ENCODE measurements around the gene MEN1. TPM values are rescaled to one million over a fixed set of nuclear protein-coding genes. Genes with fewer than 3 reads are reported as not detected.

MEN1 gene
- total and polyA plus RNA-seq, 2 of the 13 experiments (the other 11 are each of a cell fraction or from before 2014, with no cell fraction given): 20.5 to 27.3 TPM

DNA sequence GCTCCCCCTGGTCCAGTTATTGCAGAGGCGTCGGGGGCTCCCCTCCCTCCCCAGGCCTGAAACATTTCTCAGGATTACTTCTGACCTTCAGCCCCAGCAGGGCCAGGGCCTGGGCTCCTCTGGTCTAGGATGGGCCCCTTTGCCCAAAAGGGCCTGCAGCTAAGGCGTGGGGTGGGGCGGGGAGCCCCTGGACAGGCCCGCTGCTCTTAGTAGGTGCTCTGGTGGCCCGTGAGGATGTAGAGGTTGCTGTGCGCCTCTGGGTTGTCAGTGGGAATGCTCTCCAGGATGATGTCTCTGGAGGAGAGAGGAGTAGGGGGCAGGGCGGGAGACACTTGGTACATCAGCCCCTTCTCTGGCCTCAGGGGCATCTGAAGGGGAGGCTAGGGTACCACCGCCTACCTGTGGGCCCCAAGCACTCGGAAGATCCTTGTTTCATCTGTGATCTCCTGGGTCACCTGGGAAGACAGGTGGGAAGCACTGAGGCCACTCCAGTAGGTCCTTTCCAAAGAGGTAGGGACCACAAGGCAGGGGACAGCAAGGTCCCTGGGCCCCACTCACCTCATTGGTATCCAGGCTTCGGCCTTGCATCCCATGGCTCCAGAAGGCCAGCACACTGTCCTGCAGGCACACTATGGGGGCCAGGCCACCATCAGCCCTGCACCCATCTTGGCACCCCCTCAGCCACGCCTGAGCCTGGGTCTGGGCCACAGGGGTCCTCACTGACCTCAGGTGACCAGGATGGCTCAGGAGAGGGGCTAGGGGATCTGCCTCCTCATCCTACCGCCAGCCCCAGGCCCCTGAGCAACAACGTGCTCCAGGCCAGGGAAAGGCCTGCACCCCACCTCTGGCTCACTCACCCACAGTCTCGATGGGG, 20.8 kb downstream of the MEN1 start (continued):
- no peak for TF ChIP-seq PATZ1 (CRISPR knock-in tag; IDR thresholded peaks at IDR 0.05)
- TF ChIP-seq, protein P1, sequence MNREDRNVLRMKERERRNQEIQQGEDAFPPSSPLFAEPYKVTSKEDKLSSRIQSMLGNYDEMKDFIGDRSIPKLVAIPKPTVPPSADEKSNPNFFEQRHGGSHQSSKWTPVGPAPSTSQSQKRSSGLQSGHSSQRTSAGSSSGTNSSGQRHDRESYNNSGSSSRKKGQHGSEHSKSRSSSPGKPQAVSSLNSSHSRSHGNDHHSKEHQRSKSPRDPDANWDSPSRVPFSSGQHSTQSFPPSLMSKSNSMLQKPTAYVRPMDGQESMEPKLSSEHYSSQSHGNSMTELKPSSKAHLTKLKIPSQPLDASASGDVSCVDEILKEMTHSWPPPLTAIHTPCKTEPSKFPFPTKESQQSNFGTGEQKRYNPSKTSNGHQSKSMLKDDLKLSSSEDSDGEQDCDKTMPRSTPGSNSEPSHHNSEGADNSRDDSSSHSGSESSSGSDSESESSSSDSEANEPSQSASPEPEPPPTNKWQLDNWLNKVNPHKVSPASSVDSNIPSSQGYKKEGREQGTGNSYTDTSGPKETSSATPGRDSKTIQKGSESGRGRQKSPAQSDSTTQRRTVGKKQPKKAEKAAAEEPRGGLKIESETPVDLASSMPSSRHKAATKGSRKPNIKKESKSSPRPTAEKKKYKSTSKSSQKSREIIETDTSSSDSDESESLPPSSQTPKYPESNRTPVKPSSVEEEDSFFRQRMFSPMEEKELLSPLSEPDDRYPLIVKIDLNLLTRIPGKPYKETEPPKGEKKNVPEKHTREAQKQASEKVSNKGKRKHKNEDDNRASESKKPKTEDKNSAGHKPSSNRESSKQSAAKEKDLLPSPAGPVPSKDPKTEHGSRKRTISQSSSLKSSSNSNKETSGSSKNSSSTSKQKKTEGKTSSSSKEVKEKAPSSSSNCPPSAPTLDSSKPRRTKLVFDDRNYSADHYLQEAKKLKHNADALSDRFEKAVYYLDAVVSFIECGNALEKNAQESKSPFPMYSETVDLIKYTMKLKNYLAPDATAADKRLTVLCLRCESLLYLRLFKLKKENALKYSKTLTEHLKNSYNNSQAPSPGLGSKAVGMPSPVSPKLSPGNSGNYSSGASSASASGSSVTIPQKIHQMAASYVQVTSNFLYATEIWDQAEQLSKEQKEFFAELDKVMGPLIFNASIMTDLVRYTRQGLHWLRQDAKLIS (CRISPR knock-in tag; IDR thresholded peaks at IDR 0.05): no peak
- TF ChIP-seq, protein P2, sequence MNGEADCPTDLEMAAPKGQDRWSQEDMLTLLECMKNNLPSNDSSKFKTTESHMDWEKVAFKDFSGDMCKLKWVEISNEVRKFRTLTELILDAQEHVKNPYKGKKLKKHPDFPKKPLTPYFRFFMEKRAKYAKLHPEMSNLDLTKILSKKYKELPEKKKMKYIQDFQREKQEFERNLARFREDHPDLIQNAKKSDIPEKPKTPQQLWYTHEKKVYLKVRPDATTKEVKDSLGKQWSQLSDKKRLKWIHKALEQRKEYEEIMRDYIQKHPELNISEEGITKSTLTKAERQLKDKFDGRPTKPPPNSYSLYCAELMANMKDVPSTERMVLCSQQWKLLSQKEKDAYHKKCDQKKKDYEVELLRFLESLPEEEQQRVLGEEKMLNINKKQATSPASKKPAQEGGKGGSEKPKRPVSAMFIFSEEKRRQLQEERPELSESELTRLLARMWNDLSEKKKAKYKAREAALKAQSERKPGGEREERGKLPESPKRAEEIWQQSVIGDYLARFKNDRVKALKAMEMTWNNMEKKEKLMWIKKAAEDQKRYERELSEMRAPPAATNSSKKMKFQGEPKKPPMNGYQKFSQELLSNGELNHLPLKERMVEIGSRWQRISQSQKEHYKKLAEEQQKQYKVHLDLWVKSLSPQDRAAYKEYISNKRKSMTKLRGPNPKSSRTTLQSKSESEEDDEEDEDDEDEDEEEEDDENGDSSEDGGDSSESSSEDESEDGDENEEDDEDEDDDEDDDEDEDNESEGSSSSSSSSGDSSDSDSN (CRISPR knock-in tag; IDR thresholded peaks at IDR 0.05): no peak
- no peak for TF ChIP-seq TAF15 (IDR thresholded peaks at IDR 0.05; ENCODE audit: low read depth, low read length, poor library complexity, severe bottlenecking)
- no peak for TF ChIP-seq ASH2L (IDR thresholded peaks at IDR 0.05; ENCODE audit: insufficient read length, low read depth, low read length)
- TF ChIP-seq NAIF1 (CRISPR knock-in tag; IDR thresholded peaks at IDR 0.05; ENCODE audit: borderline replicate concordance): no peak
- no peak for TF ChIP-seq CEBPB (IDR thresholded peaks at IDR 0.05; ENCODE audit: borderline replicate concordance, low read depth, low read length)
- TF ChIP-seq ZFAT (CRISPR knock-in tag; conservative IDR thresholded peaks at IDR 0.05): no peak
- TF ChIP-seq CSRNP1 (CRISPR knock-in tag; IDR thresholded peaks at IDR 0.05): no peak
- TF ChIP-seq, protein P3, sequence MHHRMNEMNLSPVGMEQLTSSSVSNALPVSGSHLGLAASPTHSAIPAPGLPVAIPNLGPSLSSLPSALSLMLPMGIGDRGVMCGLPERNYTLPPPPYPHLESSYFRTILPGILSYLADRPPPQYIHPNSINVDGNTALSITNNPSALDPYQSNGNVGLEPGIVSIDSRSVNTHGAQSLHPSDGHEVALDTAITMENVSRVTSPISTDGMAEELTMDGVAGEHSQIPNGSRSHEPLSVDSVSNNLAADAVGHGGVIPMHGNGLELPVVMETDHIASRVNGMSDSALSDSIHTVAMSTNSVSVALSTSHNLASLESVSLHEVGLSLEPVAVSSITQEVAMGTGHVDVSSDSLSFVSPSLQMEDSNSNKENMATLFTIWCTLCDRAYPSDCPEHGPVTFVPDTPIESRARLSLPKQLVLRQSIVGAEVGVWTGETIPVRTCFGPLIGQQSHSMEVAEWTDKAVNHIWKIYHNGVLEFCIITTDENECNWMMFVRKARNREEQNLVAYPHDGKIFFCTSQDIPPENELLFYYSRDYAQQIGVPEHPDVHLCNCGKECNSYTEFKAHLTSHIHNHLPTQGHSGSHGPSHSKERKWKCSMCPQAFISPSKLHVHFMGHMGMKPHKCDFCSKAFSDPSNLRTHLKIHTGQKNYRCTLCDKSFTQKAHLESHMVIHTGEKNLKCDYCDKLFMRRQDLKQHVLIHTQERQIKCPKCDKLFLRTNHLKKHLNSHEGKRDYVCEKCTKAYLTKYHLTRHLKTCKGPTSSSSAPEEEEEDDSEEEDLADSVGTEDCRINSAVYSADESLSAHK (CRISPR knock-in tag; IDR thresholded peaks at IDR 0.05; ENCODE audit: borderline replicate concordance): no peak
- TF ChIP-seq, protein P4, sequence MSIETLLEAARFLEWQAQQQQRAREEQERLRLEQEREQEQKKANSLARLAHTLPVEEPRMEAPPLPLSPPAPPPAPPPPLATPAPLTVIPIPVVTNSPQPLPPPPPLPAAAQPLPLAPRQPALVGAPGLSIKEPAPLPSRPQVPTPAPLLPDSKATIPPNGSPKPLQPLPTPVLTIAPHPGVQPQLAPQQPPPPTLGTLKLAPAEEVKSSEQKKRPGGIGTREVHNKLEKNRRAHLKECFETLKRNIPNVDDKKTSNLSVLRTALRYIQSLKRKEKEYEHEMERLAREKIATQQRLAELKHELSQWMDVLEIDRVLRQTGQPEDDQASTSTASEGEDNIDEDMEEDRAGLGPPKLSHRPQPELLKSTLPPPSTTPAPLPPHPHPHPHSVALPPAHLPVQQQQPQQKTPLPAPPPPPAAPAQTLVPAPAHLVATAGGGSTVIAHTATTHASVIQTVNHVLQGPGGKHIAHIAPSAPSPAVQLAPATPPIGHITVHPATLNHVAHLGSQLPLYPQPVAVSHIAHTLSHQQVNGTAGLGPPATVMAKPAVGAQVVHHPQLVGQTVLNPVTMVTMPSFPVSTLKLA (IDR thresholded peaks at IDR 0.05): no peak
- no peak for TF ChIP-seq TAF1 (CRISPR knock-in tag; IDR thresholded peaks at IDR 0.05)

Data from HepG2 (cell line).